Esophagus (tissue), 2 donors: ENCODE measurements around the gene TACR3. TPM values are rescaled to one million over a fixed set of nuclear protein-coding genes. Genes with fewer than 3 reads are reported as not detected.
"Not testable (repeated sequence)": the region's sequence is repeated elsewhere in the genome, so short reads cannot be mapped to it uniquely, and the experiment has no call there.

ENCODE experiments used
- H3K27ac ChIP-seq, 2 donors: one replicate each; pipeline ENCODE4 v1.5.1; 2013; ENCODE audit warnings: low read depth in 2 of 2, mild to moderate bottlenecking in 2 of 2, inconsistent platforms in 1 of 2, low read length in 1 of 2, moderate library complexity in 1 of 2
- H3K27me3 ChIP-seq, 2 donors: one replicate each; pipeline ENCODE4 v1.6.1; 2013; ENCODE audit warnings: low read length in 2 of 2, control low read depth in 1 of 2, mild to moderate bottlenecking in 1 of 2; ENCODE audit not compliant: insufficient read depth in 2 of 2, control insufficient read depth in 1 of 2
- H3K36me3 ChIP-seq, 2 donors: one replicate each; pipeline ENCODE4 v1.6.1; 2013; ENCODE audit warnings: low read length in 1 of 2; ENCODE audit not compliant: control insufficient read depth in 2 of 2, insufficient read depth in 2 of 2
- H3K4me1 ChIP-seq, 2 donors: one replicate each; pipeline ENCODE4 v1.6.1; 2013; ENCODE audit warnings: low read length in 1 of 2; ENCODE audit not compliant: control insufficient read depth in 2 of 2, insufficient read depth in 2 of 2
- H3K4me3 ChIP-seq, 2 donors: one replicate each; pipeline ENCODE4 v1.5.1; 2013; ENCODE audit warnings: low read length in 2 of 2, mild to moderate bottlenecking in 2 of 2, low read depth in 1 of 2, moderate library complexity in 1 of 2
- H3K9me3 ChIP-seq, 2 donors: one replicate each; pipeline ENCODE4 v1.6.1; 2013; ENCODE audit warnings: mild to moderate bottlenecking in 2 of 2, low read depth in 1 of 2, low read length in 1 of 2, moderate library complexity in 1 of 2; ENCODE audit not compliant: control insufficient read depth in 2 of 2, insufficient read depth in 1 of 2
- WGBS, 2 donors: extraction: QIAGEN DNeasy Blood & Tissue Kit; methylation state at CpG; one replicate each; pipeline ENCODE4 v1.1.7; 2013; 5-methylcytosine and 5-hydroxymethylcytosine counted together
- polyA plus RNA-seq, 2 donors: library from polyadenylated mRNA; stranded (reverse); fragments of 200-250 nt; gene quantifications; one replicate each; pipeline ENCODE4 v1.2.3, GENCODE V29; 2013
- donor health status: healthy with polysubstance abuse.
- donor health status: Bipolar disorder and iron deficiency.

The TACR3 gene
- polyA plus RNA-seq, 2 donors: not detected

- H3K27me3 ChIP-seq, H3K4me1 ChIP-seq, H3K4me3 ChIP-seq, H3K36me3 ChIP-seq, H3K27ac ChIP-seq, H3K9me3 ChIP-seq: not testable (repeated sequence)
- 55 to 78% methylated on average over 2 to 3 of the region's 5 CpGs for WGBS, 2 donors
Observed at GRCh38 chr4:103559178-103559577, 160.6 kb downstream of the TACR3 start.
